HG03135 (cell line): ENCODE results near the gene ETFA.

Experiments used
- ATAC-seq: cut with Tn5 transposase; IDR thresholded peaks from one replicate; pipeline ENCODE4 v1.9.1; 2021; ENCODE audit warnings: mild to moderate bottlenecking, moderate library complexity; ENCODE audit not compliant: unreplicated experiment

Gene ETFA

GRCh38 chr15:76197703-76198455 is 113.4 kb downstream of the ETFA start:
- ATAC-seq: no peak

- ATAC-seq: no peak
Measured at GRCh38 chr15:76196269-76197231, 114.7 kb downstream of the ETFA start.

- no peak for ATAC-seq
Measured at GRCh38 chr15:76195506-76196268, 115.6 kb downstream of the ETFA start.

GRCh38 chr15:76193934-76194333 is 117.3 kb downstream of the ETFA start:
- ATAC-seq: no peak

- no peak for ATAC-seq
Measured at GRCh38 chr15:76192715-76193114, 118.6 kb downstream of the ETFA start.

GRCh38 chr15:76191539-76192244 is 119.6 kb downstream of the ETFA start:
- ATAC-seq: no peak

GRCh38 chr15:76190751-76191538 is 120.3 kb downstream of the ETFA start:
- ATAC-seq: peak; percentile 81

GRCh38 chr15:76190070-76190564 is 121.2 kb downstream of the ETFA start:
- no peak for ATAC-seq

GRCh38 chr15:76189106-76189505 is 122.2 kb downstream of the ETFA start:
- no peak for ATAC-seq

GRCh38 chr15:76187163-76187562 is 124.1 kb downstream of the ETFA start:
- no peak for ATAC-seq

GRCh38 chr15:76185716-76186115 is 125.6 kb downstream of the ETFA start:
- ATAC-seq: no peak

GRCh38 chr15:76184650-76185035 is 126.6 kb downstream of the ETFA start:
- no peak for ATAC-seq

- no peak for ATAC-seq
Measured at GRCh38 chr15:76183930-76184649, 127.2 kb downstream of the ETFA start.

GRCh38 chr15:76181705-76182107 is 129.6 kb downstream of the ETFA start:
- no peak for ATAC-seq

- no peak for ATAC-seq
Measured at GRCh38 chr15:76180321-76180720, 130.9 kb downstream of the ETFA start.

- ATAC-seq: no peak
Measured at GRCh38 chr15:76179023-76179422, 132.2 kb downstream of the ETFA start.

- no peak for ATAC-seq
Measured at GRCh38 chr15:76178296-76179000, 132.8 kb downstream of the ETFA start.

GRCh38 chr15:76177491-76178040 is 133.7 kb downstream of the ETFA start:
- ATAC-seq: no peak
